ENCODE measurements around the gene TAS2R16.

TAS2R16 gene, protein sequence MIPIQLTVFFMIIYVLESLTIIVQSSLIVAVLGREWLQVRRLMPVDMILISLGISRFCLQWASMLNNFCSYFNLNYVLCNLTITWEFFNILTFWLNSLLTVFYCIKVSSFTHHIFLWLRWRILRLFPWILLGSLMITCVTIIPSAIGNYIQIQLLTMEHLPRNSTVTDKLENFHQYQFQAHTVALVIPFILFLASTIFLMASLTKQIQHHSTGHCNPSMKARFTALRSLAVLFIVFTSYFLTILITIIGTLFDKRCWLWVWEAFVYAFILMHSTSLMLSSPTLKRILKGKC

GRCh38 chr7:122995600-122995999 is at the start of gene TAS2R16:
Gene TAS2R16, minus strand, starts transcription at chr7:122995700. Its CDS starts 66 bp downstream, at chr7:122995634.
- DNase-seq (ENCODE audit: low read depth in 2 of 2): no peak

DNA sequence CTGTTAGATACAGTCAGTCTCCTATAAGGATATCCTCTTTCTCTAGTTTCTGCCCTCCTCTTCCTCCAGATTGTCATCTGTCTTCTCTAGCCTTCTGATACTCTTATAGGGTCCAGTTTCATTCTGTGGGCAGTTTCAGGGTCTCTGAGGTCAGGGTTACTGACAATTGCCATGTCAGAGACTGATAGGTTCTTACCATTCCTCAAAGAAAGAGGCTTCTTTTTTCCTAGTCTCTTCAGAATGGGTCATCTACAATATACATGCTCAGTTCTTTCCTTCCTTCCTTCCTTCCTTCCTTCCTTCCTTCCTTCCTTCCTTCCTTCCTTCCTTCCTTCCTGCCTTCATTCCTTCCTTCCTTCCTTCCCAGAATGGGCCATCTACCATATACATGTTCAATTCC is 48.1 kb upstream of the TAS2R16 start:
- no peak for DNase-seq (ENCODE audit: low read depth in 2 of 2)

DNA sequence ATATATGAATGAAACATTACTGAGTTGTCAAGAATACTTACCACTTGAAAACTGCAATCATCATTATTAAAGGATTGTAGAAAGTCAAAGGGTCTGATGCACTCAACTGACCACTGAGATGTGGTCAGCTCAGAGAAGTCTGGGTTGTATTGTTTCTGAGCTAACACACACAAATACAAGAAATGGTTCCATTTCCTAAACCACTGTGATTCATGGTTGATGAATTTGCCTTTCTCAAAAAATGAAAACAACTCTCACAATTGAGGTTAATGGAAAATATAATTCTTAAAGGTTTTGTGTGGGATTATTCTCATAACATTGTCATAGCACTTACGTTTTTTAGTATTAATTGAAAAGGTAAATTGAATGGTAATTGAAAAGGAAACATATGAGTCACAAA is 45.6 kb upstream of the TAS2R16 start:
- DNase-seq (ENCODE audit: low read depth in 2 of 2): no peak

GRCh38 chr7:123039269-123039668 is 43.8 kb upstream of the TAS2R16 start:
- no peak for DNase-seq (ENCODE audit: low read depth in 2 of 2)

DNA sequence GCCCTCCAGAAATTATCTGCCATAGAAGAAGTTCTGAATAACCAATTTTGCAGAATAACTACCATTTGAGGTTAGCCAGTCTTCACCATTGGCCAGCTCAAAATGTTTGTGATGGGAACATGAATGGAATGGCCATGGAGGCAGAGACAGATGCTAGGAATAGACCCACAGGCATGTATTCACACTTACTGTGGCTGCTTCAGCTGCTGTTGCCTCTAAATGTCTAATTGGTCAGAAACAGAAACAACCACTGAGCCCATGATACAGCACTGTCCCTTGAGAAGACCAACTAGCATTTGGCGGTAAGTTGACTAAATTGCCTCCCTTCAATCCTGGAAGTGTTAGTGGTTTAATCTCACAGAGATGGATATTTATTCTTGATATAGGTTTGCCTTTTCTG is 38.6 kb upstream of the TAS2R16 start:
- DNase-seq (ENCODE audit: low read depth in 2 of 2): no peak

- DNase-seq (ENCODE audit: low read depth in 2 of 2): no peak
Observed at GRCh38 chr7:123030631-123031030, 35.1 kb upstream of the TAS2R16 start.

DNA sequence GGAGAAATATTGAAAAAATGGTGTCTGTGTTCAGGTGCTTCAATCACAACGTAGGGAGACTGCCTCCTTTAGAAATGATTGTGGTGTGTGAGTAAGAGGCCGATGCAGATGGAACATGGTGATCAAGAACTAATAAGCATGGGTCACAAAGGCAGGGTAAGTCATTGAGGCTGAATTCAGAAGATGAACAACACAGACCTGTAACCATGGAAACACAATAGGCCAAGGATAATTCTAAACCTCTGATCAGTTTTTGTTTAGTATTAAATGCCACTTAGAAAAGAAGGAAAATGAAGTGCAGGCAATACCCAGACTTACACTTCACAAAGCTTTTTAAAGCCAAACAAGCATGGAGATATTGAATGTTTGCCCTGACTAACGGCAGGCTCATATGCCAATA is 32.8 kb upstream of the TAS2R16 start:
- no peak for DNase-seq (ENCODE audit: low read depth in 2 of 2)

GRCh38 chr7:123026251-123026650 is 30.8 kb upstream of the TAS2R16 start:
- DNase-seq (ENCODE audit: low read depth in 2 of 2): no peak

- no peak for DNase-seq (ENCODE audit: low read depth in 2 of 2)
Observed at GRCh38 chr7:123024989-123025758, 29.7 kb upstream of the TAS2R16 start.

DNA sequence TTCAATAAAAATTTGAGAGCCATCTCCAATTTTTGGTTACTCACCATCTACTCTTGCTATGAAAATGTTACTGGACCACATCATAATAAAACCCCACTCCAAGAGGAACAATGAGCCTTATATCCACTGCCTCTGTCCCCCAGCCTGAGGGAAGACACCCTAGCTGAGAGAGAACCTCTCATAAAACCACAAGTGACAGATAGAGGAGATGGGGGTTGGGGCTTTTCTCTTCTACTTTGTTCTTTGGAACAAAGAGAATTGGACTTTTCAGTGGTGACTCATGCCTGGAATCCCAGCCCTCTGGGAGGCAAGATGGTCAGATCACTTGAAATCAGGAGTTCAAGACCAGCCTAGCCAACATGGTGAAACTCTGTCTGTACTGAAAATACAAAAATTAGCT is 27.6 kb upstream of the TAS2R16 start:
- no peak for DNase-seq (ENCODE audit: low read depth in 2 of 2)

GRCh38 chr7:123022576-123022975 is 27.1 kb upstream of the TAS2R16 start:
- no peak for DNase-seq (ENCODE audit: low read depth in 2 of 2)

GRCh38 chr7:123012435-123012834 is 16.9 kb upstream of the TAS2R16 start:
- DNase-seq (ENCODE audit: low read depth in 2 of 2): no peak

- DNase-seq (ENCODE audit: low read depth in 2 of 2): no peak
Observed at GRCh38 chr7:123011766-123012369, 16.4 kb upstream of the TAS2R16 start.

DNA sequence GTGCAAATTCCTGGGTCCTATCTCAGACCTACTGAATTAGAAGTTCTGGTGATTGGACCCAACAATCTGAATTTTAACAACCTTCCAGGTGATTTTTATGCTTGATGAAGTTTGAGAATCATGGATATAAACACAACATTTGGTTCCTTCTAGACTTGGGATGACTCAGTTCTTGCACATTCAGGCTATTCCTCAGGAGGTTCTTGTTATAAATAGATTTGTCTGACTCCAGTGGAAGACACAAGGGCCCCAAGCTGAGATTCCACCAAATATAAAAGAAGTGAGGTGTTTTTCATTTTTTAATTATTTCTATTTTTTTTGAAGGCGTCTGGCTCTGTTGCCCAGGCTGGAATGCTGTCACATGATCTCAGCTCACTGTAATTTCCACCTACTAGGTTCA is 9.4 kb upstream of the TAS2R16 start:
- no peak for DNase-seq (ENCODE audit: low read depth in 2 of 2)

DNA sequence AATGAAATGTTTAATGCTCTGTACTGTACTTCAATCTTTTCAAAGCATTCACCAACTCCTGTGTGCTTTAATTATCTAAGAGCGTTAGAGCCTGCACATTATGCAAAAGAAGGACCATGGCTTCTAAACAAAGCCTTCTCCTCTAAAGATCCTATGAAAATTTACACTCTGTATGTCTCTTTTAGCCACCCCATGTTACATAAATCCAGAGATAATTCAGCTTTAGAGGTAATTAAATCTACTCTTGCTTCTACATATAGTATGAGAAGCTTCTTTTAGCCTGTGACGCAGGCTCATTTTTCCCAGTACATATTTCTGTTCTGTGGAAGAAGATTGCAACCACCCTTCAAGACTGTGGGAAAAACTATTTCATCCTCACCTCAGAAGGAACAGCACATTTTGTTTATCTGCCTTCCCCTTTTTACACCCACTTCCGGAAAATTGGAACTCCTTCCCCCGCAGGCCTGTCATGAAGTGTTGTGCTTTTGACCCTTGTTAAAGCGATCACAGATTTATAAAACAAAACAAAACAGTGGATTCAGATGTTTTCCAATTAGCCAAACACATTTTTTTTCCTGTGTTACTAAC is 8.1 kb upstream of the TAS2R16 start:
- no peak for DNase-seq (ENCODE audit: low read depth in 2 of 2)

GRCh38 chr7:122989577-122989976 is 5.9 kb downstream of the TAS2R16 start:
- no peak for DNase-seq (ENCODE audit: low read depth in 2 of 2)

DNA sequence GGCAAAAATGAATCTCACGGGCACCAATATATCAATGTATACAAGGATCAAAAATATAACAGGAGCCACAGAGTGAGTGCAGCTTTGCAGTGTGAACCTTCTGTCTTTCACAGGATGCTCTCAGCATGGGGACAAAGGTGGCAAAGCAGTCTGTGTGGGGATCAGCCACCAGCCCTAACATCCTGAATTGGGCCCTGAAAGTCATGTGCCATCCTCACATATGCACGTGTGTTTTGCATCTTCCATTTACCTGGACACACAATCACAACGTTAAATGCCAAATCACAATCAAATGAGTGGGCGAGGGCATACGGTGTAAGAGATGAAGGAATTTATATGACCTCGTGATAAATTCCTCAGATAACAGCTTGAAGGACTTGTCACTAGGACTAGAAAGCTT is 6.5 kb downstream of the TAS2R16 start:
- no peak for DNase-seq (ENCODE audit: low read depth in 2 of 2)

GRCh38 chr7:122988333-122988732 is 7.2 kb downstream of the TAS2R16 start:
- DNase-seq (ENCODE audit: low read depth in 2 of 2): no peak

DNA sequence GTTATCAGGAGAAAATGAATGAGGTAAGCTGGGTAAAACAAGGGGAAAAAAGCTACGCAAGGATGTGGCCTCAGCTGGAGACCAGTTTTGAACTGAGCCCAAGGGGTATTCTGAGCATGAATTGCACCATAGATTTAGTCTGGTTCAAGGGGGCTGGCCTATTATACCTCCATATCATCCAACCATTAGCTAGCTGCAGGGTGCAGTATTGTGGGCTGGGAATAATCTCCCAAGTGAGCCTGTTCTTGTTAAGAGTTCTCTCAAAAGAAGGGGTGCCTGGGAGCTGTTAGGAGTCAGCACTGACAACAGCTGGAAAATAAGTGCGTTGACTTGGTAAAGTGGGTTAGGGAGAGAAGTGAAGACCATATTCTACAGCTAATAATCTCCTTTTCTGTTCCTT is 8.0 kb downstream of the TAS2R16 start:
- DNase-seq (ENCODE audit: low read depth in 2 of 2): no peak

- DNase-seq (ENCODE audit: low read depth in 2 of 2): no peak
Observed at GRCh38 chr7:122984021-122984420, 11.5 kb downstream of the TAS2R16 start.

- no peak for DNase-seq (ENCODE audit: low read depth in 2 of 2)
Observed at GRCh38 chr7:122983261-122983660, 12.2 kb downstream of the TAS2R16 start.

DNA sequence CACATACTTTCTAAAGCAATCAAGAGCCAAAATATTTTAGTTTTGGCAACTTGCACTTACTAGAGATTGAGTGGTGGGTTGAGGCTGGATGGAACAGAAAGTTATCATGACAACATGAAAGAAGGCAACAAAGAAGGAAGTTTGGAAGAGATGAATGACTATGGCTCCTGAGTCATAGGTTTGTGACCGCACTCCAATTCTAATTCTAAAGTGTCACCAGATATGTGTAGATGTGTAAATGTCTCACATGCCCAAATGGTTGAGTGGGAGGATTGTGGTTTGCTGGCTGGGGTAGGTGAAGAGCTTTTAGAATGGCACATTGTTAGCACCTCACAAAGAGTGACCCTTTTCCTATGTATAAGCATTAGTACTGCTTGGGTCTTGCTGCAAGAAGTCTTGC is 20.2 kb downstream of the TAS2R16 start:
- no peak for DNase-seq (ENCODE audit: low read depth in 2 of 2)

DNA sequence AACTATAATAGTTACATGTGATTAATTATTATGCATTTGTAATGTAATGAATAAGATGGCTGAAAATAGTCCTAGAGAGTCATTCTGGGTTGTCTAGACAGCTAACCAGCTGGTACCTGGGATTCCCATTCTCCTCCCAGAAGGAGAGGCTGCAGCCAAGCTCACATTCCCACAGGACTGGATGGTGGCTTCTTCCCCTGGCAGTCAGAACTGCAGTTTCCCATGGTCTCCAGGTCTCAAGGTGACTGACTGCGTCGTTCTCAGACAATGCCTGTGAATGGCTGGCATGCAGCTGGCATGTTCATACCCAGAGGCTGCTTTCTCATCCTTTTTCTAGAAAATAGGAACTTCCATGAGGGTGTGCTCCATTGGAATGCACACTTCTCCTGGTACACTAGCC is 21.3 kb downstream of the TAS2R16 start:
- DNase-seq (ENCODE audit: low read depth in 2 of 2): no peak
